Measurements from ENCODE around the gene PMIS2.
A peak's percentile ranks its signal among the peaks of the same experiment; 100 is the strongest.
"Not testable (repeated sequence)": the region's sequence is repeated elsewhere in the genome, so short reads cannot be mapped to it uniquely, and the experiment has no call there.

The PMIS2 gene

GRCh38 chr19:35595026-35595425 is 9.1 kb downstream of the PMIS2 start:
- DNase-seq, result not testable (repeated sequence)

- DNase-seq, result no peak
Measured at GRCh38 chr19:35595928-35596327, 10.0 kb downstream of the PMIS2 start.

GRCh38 chr19:35596366-35596999 is 10.5 kb downstream of the PMIS2 start:
- DNase-seq, result no peak

GRCh38 chr19:35601971-35602370 is 16.0 kb downstream of the PMIS2 start:
- DNase-seq, result no peak

- not testable (repeated sequence) for DNase-seq
Measured at GRCh38 chr19:35604436-35604835, 18.5 kb downstream of the PMIS2 start.

GRCh38 chr19:35607170-35607569 is 21.2 kb downstream of the PMIS2 start:
- not testable (repeated sequence) for DNase-seq

GRCh38 chr19:35607661-35608060 is 21.7 kb downstream of the PMIS2 start:
- DNase-seq, result no peak

GRCh38 chr19:35608251-35608650 is 22.3 kb downstream of the PMIS2 start:
- DNase-seq, result no peak

- DNase-seq, result no peak
Measured at GRCh38 chr19:35609851-35610353, 23.9 kb downstream of the PMIS2 start.

- DNase-seq, result no peak
Measured at GRCh38 chr19:35612224-35612558, 26.2 kb downstream of the PMIS2 start.

- peak; percentile 89 for DNase-seq
Measured at GRCh38 chr19:35612559-35613321, 26.8 kb downstream of the PMIS2 start, which contains the start of gene HAUS5. Gene HAUS5, plus strand, starts transcription at chr19:35612735. Its CDS starts 60 bp downstream, at chr19:35612795.

GRCh38 chr19:35613574-35613973 is 27.6 kb downstream of the PMIS2 start:
- DNase-seq, result no peak

- no peak for DNase-seq
Measured at GRCh38 chr19:35615036-35615435, 29.1 kb downstream of the PMIS2 start.

GRCh38 chr19:35618857-35619256 is 32.9 kb downstream of the PMIS2 start:
- DNase-seq, result no peak

GRCh38 chr19:35619290-35619923 is 33.4 kb downstream of the PMIS2 start:
- no peak for DNase-seq

GRCh38 chr19:35620001-35620400 is 34.0 kb downstream of the PMIS2 start:
- no peak for DNase-seq

- no peak for DNase-seq
Measured at GRCh38 chr19:35621708-35622107, 35.7 kb downstream of the PMIS2 start.

GRCh38 chr19:35622750-35623149 is 36.8 kb downstream of the PMIS2 start:
- DNase-seq, result no peak

GRCh38 chr19:35623327-35624010 is 37.5 kb downstream of the PMIS2 start:
- DNase-seq, result no peak

- no peak for DNase-seq
Measured at GRCh38 chr19:35628264-35628564, 42.2 kb downstream of the PMIS2 start.

- peak; percentile 95 for DNase-seq
Measured at GRCh38 chr19:35628565-35629331, 42.8 kb downstream of the PMIS2 start, which contains the start of gene RBM42. Gene RBM42, plus strand, starts transcription at chr19:35629036. Its CDS starts 118 bp downstream, at chr19:35629154.

GRCh38 chr19:35629332-35629633 is 43.3 kb downstream of the PMIS2 start:
- no peak for DNase-seq
